Tibial artery (tissue), 4 donors: ENCODE measurements around the gene ERMAP.

Experiments
- DNase-seq, 2 donors: peaks; one replicate each; pipeline ENCODE4 v3.0.0-alpha.2; 2019
- H3K27ac ChIP-seq, 2 donors: fragments of 200-600 bp; sonication (generic) in 1 of 2; 1 replicate in 1 of 2; 2 replicates in 1 of 2; pipeline ENCODE4 v1.5.1; 2018 to 2019; ENCODE audit warnings: mild to moderate bottlenecking in 1 of 2
- H3K27me3 ChIP-seq, 2 donors: fragments of 200-600 bp; sonication (generic) in 1 of 2; one replicate each; pipeline versions ENCODE4 v1.5.1 to v1.6.0; 2016 to 2019
- H3K36me3 ChIP-seq, 3 donors: fragments of 200-600 bp; sonication (generic) in 2 of 3; one replicate each; pipeline ENCODE4 v1.5.1; 2016 to 2019; ENCODE audit warnings: mild to moderate bottlenecking in 2 of 3
- H3K4me1 ChIP-seq, 4 donors: fragments of 200-600 bp; sonication (generic) in 2 of 4; 1 replicate in 3 of 4; 2 replicates in 1 of 4; pipeline ENCODE4 v1.5.1; 2016 to 2019
- H3K4me3 ChIP-seq, 2 donors: fragments of 200-600 bp; sonication (generic) in 1 of 2; 1 replicate in 1 of 2; 2 replicates in 1 of 2; pipeline ENCODE4 v1.5.1; 2018 to 2019; ENCODE audit warnings: mild to moderate bottlenecking in 2 of 2
- H3K9me3 ChIP-seq, 3 donors: fragments of 200-600 bp; sonication (generic) in 1 of 3; one replicate each; pipeline ENCODE4 v1.5.1; 2016 to 2019
- intact Hi-C: fragments of 100-400 bp; cut with DNase I; formaldehyde crosslinking; loops from one replicate; pipeline ENCODE4 v1.15.0; 2023; ENCODE audit warnings: low total_unique reads
- TF ChIP-seq, protein P1 (sequence below), 2 experiments: fragments of 200-600 bp in 1 of 2; fragments of 450-650 bp in 1 of 2; IDR thresholded peaks; one replicate each; pipeline ENCODE4 v1.5.1; 2017 to 2019; ENCODE audit warnings: antibody characterized with exemption in 2 of 2, mild to moderate bottlenecking in 1 of 2, moderate library complexity in 1 of 2

The ERMAP gene

DNA sequence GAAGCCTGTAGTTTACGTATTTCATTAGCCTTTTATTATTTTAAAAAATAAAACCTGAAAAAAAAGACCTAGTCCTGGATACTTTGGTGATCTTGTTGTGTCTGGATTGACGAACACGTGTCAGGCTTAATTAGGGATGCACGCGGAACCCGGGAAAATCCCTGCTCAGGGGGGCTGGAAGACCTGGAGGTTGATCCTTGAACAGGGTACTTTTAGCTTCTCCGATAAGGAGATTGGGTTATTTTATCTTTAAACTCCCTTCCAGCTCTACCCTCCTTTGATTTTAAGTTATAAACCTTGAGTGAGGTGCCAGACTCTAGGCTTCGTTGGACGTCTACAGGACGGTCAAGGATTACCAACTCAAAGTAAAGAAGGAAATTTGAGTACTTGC, 28.9 kb downstream of the ERMAP start:
- Histone ChIP-seq H3K27ac (peak overlapping the region; percentile 85 to 87), H3K36me3 (peaks cover 14 to 37% (median 16%) of the 10 kb centered on the region in 3 donors), H3K27me3 (no peaks in the 10 kb centered on the region), H3K9me3 (peaks cover 0 to 5% (median 0%) of the 10 kb centered on the region in 3 donors), H3K4me3 (peak overlapping the region; percentile 90 to 91), H3K4me1 (peaks cover 0 to 24% (median 13%) of the 10 kb centered on the region in 4 donors)
- TF ChIP-seq, protein P1, sequence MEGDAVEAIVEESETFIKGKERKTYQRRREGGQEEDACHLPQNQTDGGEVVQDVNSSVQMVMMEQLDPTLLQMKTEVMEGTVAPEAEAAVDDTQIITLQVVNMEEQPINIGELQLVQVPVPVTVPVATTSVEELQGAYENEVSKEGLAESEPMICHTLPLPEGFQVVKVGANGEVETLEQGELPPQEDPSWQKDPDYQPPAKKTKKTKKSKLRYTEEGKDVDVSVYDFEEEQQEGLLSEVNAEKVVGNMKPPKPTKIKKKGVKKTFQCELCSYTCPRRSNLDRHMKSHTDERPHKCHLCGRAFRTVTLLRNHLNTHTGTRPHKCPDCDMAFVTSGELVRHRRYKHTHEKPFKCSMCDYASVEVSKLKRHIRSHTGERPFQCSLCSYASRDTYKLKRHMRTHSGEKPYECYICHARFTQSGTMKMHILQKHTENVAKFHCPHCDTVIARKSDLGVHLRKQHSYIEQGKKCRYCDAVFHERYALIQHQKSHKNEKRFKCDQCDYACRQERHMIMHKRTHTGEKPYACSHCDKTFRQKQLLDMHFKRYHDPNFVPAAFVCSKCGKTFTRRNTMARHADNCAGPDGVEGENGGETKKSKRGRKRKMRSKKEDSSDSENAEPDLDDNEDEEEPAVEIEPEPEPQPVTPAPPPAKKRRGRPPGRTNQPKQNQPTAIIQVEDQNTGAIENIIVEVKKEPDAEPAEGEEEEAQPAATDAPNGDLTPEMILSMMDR (IDR thresholded peaks at IDR 0.05) = no peak
- DNase-seq = no peak
- intact Hi-C loops = loop anchor here (10.0 kb wide), 1 partner anchor 161 kb away; the partner anchor contains the start of gene YBX1

DNA sequence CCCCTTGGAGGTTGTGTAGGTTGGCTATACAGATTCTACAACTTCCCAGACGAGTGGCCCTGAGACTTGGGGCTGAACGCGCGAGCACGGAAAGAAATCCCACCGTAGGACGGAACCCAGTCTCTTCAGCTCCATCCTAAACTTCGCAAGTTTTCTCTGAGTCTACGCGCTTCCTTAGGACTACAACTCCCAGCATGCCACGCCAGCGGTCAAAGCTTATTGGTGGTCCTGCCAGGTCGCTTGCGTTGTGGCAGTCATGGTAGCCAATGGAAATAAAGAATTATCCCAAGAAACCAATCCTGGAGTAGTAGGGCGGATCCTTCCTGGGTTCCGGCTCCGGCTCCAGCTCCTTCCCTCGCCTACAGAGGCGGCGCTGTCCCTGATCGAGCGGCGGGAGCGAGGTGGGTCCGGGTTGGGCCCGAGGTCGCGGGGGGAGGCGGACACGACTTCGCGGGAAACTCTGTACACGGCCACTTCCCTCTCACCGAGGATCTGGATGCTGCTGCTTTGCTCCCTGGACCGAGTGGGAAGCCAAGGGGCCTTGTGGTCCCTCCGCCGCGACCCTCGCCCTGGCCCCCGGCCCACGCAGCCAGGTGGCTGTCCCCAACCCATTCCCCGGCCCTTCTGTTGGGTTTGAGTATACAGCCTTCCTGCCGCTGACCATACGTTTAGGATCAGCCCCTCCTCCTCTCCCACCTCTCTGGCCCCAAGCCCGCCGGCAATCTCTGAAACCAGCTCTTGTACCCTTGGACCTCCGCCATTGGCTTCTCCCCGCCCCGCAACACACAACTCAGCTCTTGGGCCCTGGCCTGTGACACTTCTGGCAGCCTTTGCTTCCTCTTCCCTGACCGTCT, 29.6 kb downstream of the ERMAP start, which contains the start of gene ZNF691:
TSS of gene ZNF691 (plus strand) at position 357 of the 854 bp plus-strand sequence. CDS start 3,046 bp downstream, outside the sequence.
- Histone ChIP-seq H3K27me3 (no peaks in the 10 kb centered on the region), H3K27ac (peak within 1 kb of the TSS; percentile 85 to 87), H3K9me3 (peaks cover 0 to 8% (median 0%) of the 10 kb centered on the region in 3 donors), H3K36me3 (peaks cover 20 to 39% (median 22%) of the 10 kb centered on the region in 3 donors), H3K4me3 (peak within 1 kb of the TSS; percentile 90 to 91), H3K4me1 (peaks cover 0 to 24% (median 13%) of the 10 kb centered on the region in 4 donors)
- peak; percentile 97 for DNase-seq
- TF ChIP-seq, protein P1 (IDR thresholded peaks at IDR 0.05) = peak; percentile 27 to 46
- intact Hi-C loops = loop anchor here (10.0 kb wide), 1 partner anchor 162 kb away; the partner anchor contains the start of gene YBX1

DNA sequence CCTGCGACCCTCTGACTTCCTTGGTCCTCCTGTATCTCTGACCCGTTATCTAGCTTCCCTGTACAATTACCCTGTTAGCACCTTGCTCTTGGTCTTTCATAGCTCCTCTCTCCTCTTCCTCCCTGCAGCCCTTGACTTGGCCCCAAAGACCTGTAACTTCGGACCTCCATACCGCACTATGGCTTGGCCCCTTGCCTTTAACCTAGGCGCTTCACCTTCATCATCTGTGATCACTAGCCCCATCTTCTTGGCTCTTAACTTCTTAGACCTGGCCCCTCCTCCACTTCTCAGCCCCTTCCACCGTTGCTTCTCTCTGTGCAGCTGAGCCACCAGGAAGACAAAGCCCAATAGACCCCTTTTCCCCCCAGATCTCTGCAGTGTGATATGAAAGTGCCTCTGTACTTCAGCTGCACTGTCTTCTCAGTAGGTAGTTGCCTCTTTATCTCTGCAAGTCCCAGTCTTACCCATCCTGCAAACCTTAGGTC, 30.2 kb downstream of the ERMAP start:
- H3K27me3 ChIP-seq = no peaks in the 10 kb centered on the region
- peaks cover 26 to 42% (median 26%) of the 10 kb centered on the region in 3 donors for H3K36me3 ChIP-seq
- peaks cover 0 to 24% (median 13%) of the 10 kb centered on the region in 4 donors for H3K4me1 ChIP-seq
- H3K9me3 ChIP-seq = peaks cover 0 to 8% (median 0%) of the 10 kb centered on the region in 3 donors
- intact Hi-C loops = loop anchor here (10.0 kb wide), 1 partner anchor 162 kb away; the partner anchor contains the start of gene YBX1
- peak overlapping the region; percentile 90 to 91 for H3K4me3 ChIP-seq
- peak overlapping the region; percentile 85 to 87 for H3K27ac ChIP-seq
- DNase-seq = no peak
- TF ChIP-seq, protein P1 (IDR thresholded peaks at IDR 0.05) = no peak

DNA sequence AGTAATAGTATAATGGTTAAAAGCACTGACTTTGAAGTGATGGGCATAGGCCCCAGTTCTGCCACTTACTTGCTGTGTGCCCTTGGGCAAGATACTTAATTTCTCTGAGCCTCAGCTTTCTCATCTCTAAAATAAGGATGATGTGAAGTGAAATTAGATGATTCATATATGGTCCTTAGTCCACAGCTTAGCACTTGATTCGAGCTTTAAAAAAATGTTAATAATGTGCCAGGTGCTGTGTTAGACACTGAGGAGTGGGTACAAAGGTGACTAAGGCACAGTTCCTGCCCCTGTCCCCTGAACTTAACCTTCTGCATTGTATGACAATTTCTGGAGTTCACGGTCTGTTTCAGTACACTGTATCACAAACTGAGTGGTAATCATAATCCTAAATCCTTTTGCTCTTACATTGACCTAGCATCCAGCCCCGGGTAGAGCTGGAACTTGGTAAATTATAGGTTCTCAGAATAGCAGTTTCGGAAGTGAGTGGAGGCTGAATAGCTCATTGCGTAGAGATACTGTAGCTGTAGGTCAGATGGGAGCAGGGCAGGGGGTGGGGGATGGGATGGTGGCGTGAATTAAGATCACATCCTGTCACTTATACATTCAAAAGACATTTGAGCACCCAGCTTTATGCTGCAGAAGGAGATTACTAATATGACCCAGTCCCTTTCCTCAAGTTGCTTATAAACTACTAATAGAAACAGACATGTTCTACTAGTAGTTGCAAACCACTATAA, 31.0 kb downstream of the ERMAP start:
- intact Hi-C loops = loop anchor here (10.0 kb wide), 1 partner anchor 163 kb away; the partner anchor contains the start of gene YBX1
- H3K27me3 ChIP-seq = no peaks in the 10 kb centered on the region
- H3K36me3 ChIP-seq = peaks cover 22 to 34% (median 28%) of the 10 kb centered on the region in 3 donors
- H3K9me3 ChIP-seq = peaks cover 0 to 8% (median 0%) of the 10 kb centered on the region in 3 donors
- TF ChIP-seq, protein P1 (IDR thresholded peaks at IDR 0.05) = no peak
- no peak for DNase-seq
- no peak overlapping the region for H3K4me3 ChIP-seq
- H3K27ac ChIP-seq = no peak overlapping the region
- peaks cover 0 to 24% (median 13%) of the 10 kb centered on the region in 4 donors for H3K4me1 ChIP-seq
